GM21619 (cell line): ENCODE data around the gene CBLB.

Experiments used
- ATAC-seq: cut with Tn5 transposase; IDR thresholded peaks from one replicate; pipeline ENCODE4 v1.9.1; 2021; ENCODE audit not compliant: unreplicated experiment

CBLB gene

DNA sequence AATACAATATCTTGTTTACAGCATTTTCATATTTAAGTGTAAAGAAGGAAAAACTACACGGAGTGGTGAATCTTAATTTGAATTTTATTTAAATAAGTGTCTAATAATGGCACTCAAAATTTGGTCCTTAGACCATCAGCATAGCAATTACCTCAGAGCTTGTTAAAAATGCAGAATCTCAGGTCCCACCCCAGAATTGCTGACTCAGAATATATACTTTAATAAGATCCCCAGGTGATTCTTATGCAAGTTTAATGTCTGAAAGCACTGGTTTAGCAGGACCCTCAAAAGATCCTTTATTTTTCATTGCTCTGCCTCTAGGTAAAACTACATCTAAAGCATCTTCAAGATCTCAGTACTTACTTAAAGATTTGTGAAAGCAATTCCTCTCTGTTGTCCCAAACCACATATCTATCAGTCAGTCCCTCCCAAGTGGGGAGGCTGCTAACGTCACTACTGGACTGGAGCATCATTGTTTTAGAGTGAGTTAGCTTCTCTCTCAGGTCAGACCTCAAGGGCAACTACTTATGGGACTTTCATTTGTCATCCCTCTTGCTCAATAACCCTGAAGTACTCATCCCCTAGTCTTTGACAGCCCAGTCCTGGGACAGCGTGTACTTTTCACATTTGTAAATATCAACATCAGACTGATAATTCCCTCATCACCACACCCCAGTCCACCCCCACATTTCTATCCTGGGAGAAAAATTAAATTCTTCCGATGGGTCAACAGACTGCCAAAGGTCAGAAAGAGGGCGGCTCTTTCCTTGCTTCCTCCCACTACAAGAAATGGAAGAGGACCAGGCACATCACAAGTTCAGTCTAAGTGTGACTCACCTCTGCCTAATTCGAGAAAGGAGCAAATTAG lies 76.7 kb downstream of the CBLB start:
- ATAC-seq = no peak

DNA sequence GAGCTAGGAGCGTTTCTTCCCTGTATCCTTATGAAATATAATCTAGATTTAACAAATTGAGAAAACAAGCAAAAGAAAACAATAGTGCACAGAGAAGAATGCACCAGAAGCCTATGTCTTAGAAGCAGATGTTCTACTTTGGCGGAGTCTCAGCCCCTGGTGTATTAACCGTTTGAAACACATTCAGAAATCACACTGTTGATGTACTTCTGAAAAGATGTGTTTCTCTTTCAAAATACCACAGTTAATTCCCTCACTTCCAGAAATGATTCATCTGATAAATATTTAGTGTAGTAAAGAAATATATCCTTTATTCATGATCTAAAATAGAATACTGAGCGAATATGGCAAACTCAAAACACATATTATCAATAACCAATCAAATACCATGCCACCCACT lies 77.7 kb downstream of the CBLB start:
- ATAC-seq = no peak

DNA sequence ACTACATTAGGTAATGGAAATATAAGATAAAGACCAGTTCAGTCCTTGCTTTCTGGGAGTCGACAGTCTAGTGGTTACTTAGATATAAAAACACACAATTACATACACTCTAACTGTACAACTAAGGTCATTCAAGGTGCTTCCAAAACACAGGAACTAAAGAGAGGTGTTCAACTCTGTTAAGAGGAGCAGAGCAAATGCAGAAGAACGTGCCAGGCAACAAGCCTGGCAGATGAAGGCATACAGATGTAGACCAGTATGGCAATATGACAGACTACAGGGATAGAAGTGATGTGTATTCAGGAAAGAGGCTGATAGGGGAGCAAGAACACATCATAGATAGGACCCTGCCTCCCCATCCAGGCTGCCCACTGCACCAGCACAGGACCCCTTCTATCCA lies 78.3 kb downstream of the CBLB start:
- no peak for ATAC-seq

DNA sequence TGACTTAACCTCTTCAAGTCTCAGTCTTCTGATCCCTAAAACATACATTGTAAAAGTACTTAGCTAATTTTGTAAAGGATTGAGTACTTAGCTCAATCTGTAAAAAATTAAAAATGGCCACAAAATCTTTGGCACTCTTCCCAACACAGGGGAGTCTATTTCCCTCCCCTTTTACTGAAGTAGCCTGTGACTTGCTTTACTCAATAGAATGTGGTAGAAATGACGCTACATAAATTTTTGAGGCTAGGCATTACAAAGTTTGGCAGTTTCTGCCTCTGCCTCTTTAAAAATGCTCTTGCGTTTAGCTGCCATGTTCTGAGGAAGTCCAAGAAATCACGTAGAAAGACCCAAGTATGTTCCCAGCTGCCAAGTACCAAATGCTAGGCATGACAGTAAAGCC lies 80.2 kb downstream of the CBLB start:
- no peak for ATAC-seq

DNA sequence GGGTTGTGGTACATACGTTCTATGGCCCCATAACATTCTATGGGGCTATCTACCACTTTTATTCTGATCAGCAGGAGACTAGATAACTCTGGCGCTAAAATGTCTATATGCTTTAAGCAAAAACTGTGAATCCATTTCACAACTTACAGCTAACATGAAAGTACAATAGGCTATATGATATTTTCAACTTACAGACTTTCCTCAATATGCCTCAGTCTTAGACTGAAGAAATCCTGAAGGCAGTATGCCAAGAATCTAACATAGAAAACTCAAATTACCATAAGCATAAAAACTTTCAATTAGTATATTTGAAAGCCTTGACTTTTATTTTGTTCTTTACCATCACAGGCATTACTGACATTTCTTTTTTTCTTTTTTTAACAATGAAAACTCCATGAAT lies 81.4 kb downstream of the CBLB start:
- no peak for ATAC-seq

DNA sequence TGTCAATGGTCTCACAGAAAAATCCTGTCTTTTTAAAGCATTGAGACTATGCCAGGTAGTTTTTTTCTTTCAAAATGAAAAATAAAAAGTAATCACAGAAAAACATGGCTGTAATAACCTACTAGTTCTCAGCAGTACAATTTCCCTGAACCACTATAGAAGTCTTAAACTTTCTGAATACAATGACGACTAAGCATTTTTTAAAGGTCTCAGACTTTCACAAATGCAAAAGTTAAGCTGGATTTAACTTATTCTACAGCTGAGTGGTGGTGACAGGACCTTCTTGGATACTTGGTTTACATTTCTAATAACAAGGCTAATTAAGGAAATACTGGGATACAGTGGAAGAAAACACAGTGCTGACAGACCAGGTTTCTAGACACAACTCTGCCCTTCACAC lies 81.8 kb downstream of the CBLB start:
- no peak for ATAC-seq

DNA sequence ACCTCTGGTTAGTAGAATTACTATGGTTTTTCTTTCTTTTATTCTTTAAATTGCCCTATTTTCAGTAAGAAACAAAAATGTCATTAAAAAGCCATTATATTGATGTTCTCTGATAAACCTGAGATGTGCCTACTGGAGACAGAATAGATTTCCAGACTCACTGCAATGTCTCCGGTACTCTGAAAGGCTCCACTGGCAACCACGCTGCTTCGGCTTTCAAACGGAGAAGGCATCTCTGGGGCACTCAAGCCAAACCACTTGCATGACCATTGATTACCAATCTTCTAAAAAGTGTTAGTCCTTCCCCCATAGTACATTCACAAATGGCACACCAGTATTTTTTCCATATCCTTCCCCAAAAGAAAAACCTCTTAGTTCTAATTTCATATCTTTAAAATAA lies 82.6 kb downstream of the CBLB start:
- ATAC-seq = no peak

DNA sequence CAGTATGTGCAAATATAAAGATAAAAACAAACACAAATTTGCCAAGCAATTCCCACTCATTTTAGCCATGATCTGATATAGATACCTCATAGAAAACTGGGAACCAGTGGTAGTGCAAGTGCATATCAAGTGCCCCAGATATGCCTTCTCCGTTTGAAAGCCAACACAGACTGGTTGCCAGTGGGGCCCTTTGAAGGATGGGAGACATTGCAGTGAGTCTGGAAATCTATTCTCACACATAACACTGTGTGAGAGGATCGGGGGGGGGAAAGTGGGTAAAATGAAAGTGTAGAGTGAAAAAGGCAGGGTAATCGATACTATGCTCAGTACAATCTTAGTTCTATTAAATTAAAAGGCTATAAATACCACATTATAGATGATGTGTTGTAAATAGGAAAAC lies 83.0 kb downstream of the CBLB start:
- no peak for ATAC-seq

DNA sequence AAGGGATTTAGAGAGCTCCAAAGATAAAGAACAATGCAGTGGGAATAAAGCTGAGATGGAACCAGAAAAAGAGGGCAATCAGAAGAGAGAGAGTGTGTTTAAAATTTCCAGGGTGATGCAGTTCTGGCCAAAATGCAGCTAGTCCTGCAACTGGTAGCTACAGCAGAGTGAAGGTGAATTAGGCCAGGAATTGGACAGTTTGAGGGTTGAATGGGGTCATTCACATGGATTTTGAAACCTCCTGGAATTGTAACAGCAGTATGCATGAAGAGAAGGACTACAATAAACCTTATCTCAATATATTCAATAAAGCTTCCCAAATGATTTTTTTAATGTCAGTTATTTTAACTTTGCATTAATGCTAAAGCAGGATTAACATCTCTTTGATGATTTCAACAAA lies 85.2 kb downstream of the CBLB start:
- no peak for ATAC-seq

DNA sequence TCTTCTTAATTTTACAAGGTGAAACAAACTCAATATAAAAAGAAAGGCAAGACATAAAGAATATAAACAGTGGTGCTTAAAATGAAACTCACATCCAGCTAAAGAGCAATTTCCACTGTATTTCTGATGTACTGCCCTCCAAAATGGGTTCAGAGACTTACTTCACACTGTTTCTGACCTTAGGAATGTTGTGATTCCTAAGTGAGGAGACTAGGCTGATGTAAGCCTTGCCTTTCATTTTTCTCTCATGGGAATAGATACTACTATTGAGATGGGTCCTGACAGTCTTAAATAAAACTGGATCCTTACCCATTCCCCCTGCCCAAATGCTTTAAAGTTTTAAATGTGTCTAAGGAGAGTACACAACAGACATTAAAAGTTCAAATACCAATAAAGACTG lies 86.9 kb downstream of the CBLB start:
- no peak for ATAC-seq

DNA sequence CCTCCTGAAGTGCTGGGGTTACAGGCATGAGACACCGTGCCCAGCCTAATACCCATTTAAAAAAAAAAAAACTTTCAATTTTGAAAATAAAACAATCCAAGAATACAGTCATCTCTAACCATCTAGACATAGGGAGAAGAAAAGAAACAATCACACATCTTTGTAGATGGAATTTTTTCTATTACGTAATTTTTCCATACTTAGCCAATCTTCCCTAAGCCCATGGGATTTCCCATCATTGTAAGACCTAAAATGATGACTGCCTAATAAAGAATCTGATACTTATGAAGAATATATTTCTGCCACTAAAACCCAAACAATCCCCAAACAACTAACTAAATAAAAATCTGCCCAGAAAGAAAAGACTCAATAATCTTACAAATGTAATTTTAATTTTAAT lies 88.7 kb downstream of the CBLB start:
- no peak for ATAC-seq

DNA sequence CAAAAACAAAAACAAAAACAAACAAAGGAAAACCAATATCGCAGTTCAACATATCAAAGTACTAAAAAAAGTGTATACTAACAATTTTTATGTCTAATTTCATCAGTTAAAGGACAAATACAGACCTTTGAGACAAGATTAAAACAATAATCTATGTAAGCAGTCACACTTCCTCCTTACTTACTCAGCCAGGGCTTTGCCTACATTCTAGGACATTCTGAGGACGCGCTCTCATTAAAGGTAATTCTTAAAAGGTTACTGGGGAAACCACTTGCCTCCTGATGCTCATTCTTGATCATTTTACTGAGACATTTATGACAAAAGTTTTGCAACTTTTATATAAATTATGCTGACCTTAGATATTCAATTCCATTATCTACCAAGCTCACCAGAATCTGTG lies 93.4 kb downstream of the CBLB start:
- ATAC-seq = no peak

DNA sequence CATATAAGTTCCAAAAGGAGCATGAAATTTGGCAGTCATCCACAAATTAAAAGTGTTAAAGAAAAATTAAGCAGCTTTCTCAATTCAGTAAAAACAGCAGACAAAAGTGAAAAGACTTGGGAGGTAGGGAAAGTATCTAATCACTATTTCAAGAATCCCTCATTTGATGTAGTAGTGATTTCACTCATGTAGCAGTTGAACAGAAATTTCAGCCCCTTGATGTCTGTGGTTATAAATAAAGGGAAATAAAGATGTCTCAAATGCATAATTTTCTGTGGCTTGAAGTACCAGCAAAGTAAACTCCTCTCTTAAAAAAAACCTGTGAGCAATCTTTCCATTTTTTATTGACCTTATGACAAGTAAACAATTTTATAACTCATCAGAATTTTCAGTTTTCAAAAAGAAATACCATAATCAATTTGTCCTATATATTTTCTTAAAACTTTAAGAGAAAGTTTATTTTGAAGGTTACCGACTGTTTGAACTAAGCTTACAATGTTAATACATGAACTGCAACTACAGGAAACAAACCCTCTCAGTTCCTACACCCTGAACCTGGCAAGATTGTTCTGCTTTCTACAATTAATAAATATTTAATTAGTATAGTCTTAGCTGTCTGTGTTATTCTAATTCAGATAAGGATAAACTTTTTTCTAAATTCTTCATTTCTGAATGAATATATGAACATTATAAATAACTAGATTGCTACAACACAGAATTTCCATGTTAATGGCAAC lies 94.2 kb downstream of the CBLB start:
- ATAC-seq = no peak

DNA sequence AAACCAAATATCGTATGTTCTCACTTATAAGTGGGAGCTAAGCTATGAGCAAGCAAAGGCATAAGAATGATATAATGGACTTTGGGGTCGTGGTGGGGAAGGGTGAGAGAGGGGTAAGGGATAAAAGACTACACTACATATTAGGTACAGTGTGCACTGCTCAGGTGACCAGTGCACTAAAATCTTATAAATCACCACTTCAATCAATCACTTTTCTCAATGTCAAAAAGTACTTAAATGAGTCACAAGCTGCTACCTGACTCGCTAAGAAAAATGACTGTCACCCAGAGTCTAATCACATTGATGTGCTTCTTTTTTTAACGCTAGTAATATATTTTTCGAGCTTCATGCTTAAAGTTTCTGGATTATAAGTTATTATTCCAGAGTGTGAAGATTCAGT lies 95.5 kb downstream of the CBLB start:
- no peak for ATAC-seq

DNA sequence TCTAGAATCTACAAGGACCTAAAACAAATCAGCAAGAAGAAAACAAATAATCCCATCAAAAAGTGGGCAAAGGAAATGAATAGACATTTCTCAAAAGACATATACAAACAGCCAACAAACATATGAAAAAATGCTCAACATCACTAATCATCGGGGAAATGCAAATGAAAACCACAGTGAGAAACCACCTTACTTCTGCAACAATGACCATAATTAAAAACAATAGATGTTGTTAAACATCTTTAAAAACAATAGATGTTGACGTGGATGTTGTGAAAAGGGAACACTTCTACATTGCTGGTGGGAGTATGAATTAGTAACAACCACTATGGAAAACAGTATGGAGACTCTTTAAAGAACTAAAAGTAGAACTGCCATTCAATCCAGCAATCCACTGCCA lies 96.2 kb downstream of the CBLB start:
- ATAC-seq = no peak

DNA sequence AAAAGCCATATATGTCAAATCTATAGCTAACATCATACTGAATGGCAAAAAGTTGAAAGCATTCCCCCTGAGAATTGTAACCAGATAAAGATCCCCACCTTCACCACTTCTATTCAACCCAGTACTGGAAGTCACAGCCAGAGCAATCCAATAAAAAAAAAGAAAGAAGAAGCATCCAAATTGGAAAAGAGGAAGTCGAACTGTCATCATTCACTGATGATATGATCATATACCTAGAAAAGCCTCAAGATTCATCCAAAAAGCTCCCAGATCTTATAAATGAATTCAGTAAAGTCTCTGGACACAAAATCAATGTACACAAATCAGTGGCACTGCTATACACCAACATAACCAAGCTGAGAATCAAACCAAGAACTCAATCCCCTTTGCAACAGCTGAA lies 97.4 kb downstream of the CBLB start:
- no peak for ATAC-seq

DNA sequence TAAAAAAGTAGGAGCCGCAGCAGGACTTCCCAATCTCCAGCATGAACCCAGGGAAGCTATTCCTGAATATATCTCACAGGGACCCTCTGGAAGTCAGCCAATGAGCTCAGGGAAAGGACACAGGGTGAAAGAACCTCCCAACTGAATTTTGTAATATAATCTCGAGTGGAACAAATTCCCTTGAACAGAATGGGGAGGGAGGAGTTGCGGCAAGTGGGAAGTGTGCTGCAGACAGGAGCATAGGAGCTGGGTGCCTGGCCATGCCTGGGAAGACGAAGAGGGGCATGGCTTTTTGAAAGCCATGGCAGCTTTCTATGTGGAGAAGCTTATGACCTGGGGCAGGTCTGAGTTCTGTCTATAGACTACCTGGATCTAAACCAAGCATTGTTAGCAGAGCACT lies 98.4 kb downstream of the CBLB start:
- ATAC-seq = no peak

DNA sequence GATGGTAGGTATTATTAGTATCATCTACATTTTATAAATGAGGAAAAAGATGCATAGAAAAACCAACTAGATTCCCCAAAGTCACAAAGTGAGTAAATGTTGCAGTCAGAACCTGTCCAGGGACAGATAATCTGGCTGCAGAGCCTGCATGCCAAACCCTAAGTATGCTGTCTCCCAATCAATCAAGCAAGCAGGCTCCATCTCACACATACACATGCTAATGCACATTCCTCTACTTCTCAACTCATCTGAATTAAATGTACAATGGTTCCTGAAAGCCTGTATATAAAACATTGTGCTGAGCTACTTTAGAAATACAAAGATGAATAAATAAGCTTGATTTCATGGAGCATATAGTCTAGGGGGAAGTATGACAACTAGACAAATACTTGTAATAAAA lies 101.0 kb downstream of the CBLB start:
- ATAC-seq = no peak

DNA sequence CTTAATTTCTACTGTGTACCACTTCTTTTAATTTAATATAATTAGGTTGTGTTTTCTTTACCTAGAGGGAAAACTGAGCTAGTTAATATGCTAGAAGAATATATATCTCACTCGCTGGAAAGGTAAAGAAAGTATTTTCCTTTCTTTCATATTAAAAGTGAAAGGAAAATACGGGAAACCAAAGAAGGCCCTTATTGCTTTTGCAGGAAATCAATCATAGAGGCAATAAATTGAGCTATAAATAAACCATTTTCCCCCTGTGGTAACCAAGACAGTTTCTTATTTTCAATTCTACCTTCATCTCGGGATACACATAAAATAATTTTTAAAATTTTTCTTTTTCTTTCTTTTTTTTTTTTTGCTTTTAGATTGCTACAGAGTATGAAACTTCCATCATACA lies 101.6 kb downstream of the CBLB start:
- ATAC-seq = no peak

DNA sequence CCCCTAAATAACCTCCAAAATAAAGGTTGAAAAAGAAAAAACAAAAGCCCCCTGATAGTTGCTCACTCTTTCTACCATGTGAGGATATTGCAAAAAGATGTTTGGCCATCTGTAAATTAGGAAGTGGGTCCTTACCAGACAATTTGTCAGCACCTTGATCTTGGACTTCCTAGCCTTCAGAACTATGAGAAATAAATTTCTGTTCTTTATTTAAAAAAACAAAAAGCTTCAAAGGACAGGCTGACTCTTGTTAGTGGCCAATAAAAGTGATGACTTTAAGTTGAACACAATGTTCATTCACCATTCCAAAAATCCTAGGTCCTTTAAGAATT lies 103.5 kb downstream of the CBLB start:
- ATAC-seq = no peak

DNA sequence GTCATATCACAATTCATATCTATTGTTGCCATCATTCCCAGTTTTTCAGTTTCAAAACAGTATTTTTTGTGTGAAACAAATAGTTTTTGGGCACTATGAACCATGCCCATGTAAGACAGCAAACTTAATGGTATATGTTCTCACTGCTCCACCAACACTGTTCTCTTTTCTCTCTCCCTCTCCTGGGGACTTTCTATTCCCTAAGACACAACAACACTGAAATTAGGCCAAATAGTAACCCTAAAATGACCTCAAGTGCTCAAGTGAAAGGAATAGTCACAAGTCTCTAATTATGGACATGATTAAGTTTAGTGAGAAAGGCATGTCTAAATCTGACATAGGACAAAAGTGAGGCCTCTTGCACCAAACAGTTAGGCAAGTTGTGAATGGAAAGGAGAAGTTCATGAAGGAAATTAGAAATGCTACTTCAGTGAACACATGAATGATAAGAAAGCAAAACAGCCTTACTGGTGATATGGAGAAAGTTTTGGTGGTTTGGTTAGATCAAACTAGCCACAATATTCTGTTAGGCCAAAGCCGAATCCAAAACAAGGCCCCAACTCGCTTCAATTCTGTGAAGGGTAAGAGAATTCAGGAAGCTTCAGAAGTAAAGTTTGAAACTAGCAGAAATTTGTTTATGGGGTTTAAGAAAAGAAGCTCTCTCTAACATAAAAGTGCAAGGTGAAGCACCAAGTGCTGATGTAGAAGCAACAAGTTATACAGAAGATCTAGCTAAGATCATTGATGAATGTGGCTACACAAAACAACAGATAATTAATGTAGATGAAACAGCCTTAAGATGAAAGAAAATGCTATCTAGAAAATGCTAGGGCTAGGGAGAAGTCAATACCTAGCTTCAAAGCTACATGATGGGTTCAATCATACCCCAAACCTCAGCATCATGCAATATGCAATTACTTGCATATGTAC lies 104.2 kb downstream of the CBLB start:
- no peak for ATAC-seq

DNA sequence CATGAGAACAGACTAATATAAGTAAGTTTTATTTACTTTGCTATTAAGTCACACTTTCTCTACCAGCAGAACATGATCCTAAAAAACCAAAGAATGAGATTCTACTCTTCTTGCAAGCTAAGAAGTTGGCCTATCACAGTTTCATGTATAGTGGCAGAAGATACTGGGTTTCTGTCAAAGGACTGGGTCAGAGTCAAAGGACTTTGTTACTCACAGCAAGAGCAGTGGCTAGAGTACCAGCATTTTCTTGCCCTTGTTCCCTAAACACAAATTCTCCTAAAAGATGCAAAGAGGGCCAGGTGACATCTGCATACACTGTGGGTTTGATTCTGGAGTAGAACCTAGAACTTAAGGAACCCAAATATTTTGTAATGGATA lies 105.2 kb downstream of the CBLB start:
- ATAC-seq = no peak
